HEK293 (cell line): ENCODE data around the gene CERKL.

ENCODE experiments used
- CTCF ChIA-PET: fragments of 350-600 bp; formaldehyde crosslinking; extraction: SDS; loops from one replicate; lab custom pipeline; 2021; ENCODE audit warnings: antibody characterized with exemption; lab: Yijun Ruan, JAX
- POLR2A ChIA-PET: fragments of 300-600 bp; formaldehyde crosslinking; extraction: SDS; loops from one replicate; lab custom pipeline; 2020; ENCODE audit warnings: antibody characterized with exemption, inconsistent platforms; lab: Yijun Ruan, JAX
- H3K27ac ChIP-seq: fragments of 200-500 bp; sonication (Bioruptor generic); 2 replicates; pipeline ENCODE4 v1.5.1; 2014; ENCODE audit warnings: low read depth, low read length, control low read depth, inconsistent platforms; ENCODE audit errors: extremely low read depth
- H3K36me3 ChIP-seq, 2 experiments: fragments of 200-500 bp in 1 of 2; sonication (Bioruptor generic) in 1 of 2; 1 replicate in 1 of 2; 2 replicates in 1 of 2; pipeline ENCODE4 v1.5.1; 2014 to 2017; ENCODE audit warnings: inconsistent platforms in 2 of 2, low read length in 2 of 2; ENCODE audit not compliant: control insufficient read depth in 2 of 2, insufficient read depth in 1 of 2
- H3K4me1 ChIP-seq: fragments of 200-500 bp; sonication (Bioruptor generic); 2 replicates; pipeline ENCODE4 v1.5.1; 2014; ENCODE audit warnings: mild to moderate bottlenecking, low read length, inconsistent platforms; ENCODE audit not compliant: control insufficient read depth, insufficient read depth
- H3K4me3 ChIP-seq: 2 replicates; pipeline ENCODE4 v1.5.1; 2011; ENCODE audit warnings: low read depth, mild to moderate bottlenecking, control low read depth, low read length, moderate library complexity
- H3K9me3 ChIP-seq: fragments of 200-500 bp; sonication (Bioruptor generic); 2 replicates; pipeline ENCODE4 v1.5.1; 2014; ENCODE audit warnings: low read depth, low read length, inconsistent platforms; ENCODE audit not compliant: control insufficient read depth, insufficient read depth
- ATF2 ChIP-seq: fragments of 450-650 bp; formaldehyde crosslinking; IDR thresholded peaks from 2 replicates; pipeline ENCODE4 v1.5.1; 2016; ENCODE audit warnings: missing biosample characterization, missing genetic modification characterization, low read depth
- EGR2 ChIP-seq: fragments of 450-650 bp; formaldehyde crosslinking; IDR thresholded peaks from 2 replicates; pipeline ENCODE4 v1.5.1; 2016; ENCODE audit warnings: low read depth, missing biosample characterization, missing genetic modification characterization
- HOXC10 ChIP-seq: sonication (generic); formaldehyde crosslinking; IDR thresholded peaks from 2 replicates; pipeline ENCODE4 v1.8.1; 2023; ENCODE audit warnings: mild to moderate bottlenecking, missing genetic modification reagents
- KLF1 ChIP-seq: fragments of 450-650 bp; formaldehyde crosslinking; IDR thresholded peaks from 2 replicates; pipeline ENCODE4 v1.5.1; 2016; ENCODE audit warnings: missing biosample characterization, missing genetic modification characterization
- KLF16 ChIP-seq: fragments of 450-650 bp; formaldehyde crosslinking; IDR thresholded peaks from 2 replicates; pipeline ENCODE4 v1.5.1; 2017; ENCODE audit warnings: missing biosample characterization, missing genetic modification characterization
- KLF8 ChIP-seq: fragments of 450-650 bp; formaldehyde crosslinking; IDR thresholded peaks from 2 replicates; pipeline ENCODE4 v1.5.1; 2016; ENCODE audit warnings: missing biosample characterization, missing genetic modification characterization
- MYNN ChIP-seq: fragments of 450-650 bp; formaldehyde crosslinking; IDR thresholded peaks from 2 replicates; pipeline ENCODE4 v1.5.1; 2016; ENCODE audit warnings: missing biosample characterization, missing genetic modification characterization, borderline replicate concordance
- MZF1 ChIP-seq: fragments of 450-650 bp; formaldehyde crosslinking; IDR thresholded peaks from 2 replicates; pipeline ENCODE4 v1.5.1; 2017; ENCODE audit warnings: missing biosample characterization, missing genetic modification characterization, borderline replicate concordance
- REST ChIP-seq: fragments of 450-650 bp; formaldehyde crosslinking; IDR thresholded peaks from 2 replicates; pipeline ENCODE4 v1.5.1; 2016; ENCODE audit warnings: missing biosample characterization, missing genetic modification characterization
- YY2 ChIP-seq: fragments of 450-650 bp; formaldehyde crosslinking; IDR thresholded peaks from 2 replicates; pipeline ENCODE4 v1.5.1; 2016; ENCODE audit warnings: missing biosample characterization, missing genetic modification characterization
- ZBTB48 ChIP-seq: fragments of 450-650 bp; formaldehyde crosslinking; IDR thresholded peaks from 2 replicates; pipeline ENCODE4 v1.5.1; 2016; ENCODE audit warnings: missing biosample characterization, missing genetic modification characterization
- ZFP37 ChIP-seq: fragments of 450-650 bp; formaldehyde crosslinking; IDR thresholded peaks from 2 replicates; pipeline ENCODE4 v1.5.1; 2016; ENCODE audit warnings: missing biosample characterization, missing genetic modification characterization
- ZNF146 ChIP-seq: fragments of 450-650 bp; formaldehyde crosslinking; IDR thresholded peaks from 2 replicates; pipeline ENCODE4 v1.5.1; 2016; ENCODE audit warnings: missing biosample characterization, missing genetic modification characterization
- ZNF24 ChIP-seq: fragments of 450-650 bp; formaldehyde crosslinking; IDR thresholded peaks from 2 replicates; pipeline ENCODE4 v1.5.1; 2016; ENCODE audit warnings: missing biosample characterization, missing genetic modification characterization
- ZNF248 ChIP-seq: fragments of 450-650 bp; formaldehyde crosslinking; IDR thresholded peaks from 2 replicates; pipeline ENCODE4 v1.5.1; 2017; ENCODE audit warnings: missing biosample characterization, missing genetic modification characterization
- ZNF324 ChIP-seq: fragments of 450-650 bp; formaldehyde crosslinking; IDR thresholded peaks from 2 replicates; pipeline ENCODE4 v1.5.1; 2016; ENCODE audit warnings: missing biosample characterization, missing genetic modification characterization
- ZNF37A ChIP-seq: fragments of 450-650 bp; IDR thresholded peaks from 2 replicates; pipeline ENCODE4 v1.5.1; 2018; ENCODE audit warnings: missing biosample characterization, missing genetic modification characterization
- ZNF426 ChIP-seq: fragments of 450-650 bp; formaldehyde crosslinking; IDR thresholded peaks from 2 replicates; pipeline ENCODE4 v1.5.1; 2017; ENCODE audit warnings: missing biosample characterization, missing genetic modification characterization, mild to moderate bottlenecking, inconsistent platforms, moderate library complexity
- ZNF449 ChIP-seq: fragments of 450-650 bp; formaldehyde crosslinking; IDR thresholded peaks from 2 replicates; pipeline ENCODE4 v1.5.1; 2017; ENCODE audit warnings: missing biosample characterization, mild to moderate bottlenecking, missing genetic modification characterization, moderate library complexity
- ZNF473 ChIP-seq: fragments of 450-650 bp; formaldehyde crosslinking; IDR thresholded peaks from 2 replicates; pipeline ENCODE4 v1.5.1; 2017; ENCODE audit warnings: missing biosample characterization, missing genetic modification characterization
- ZNF529 ChIP-seq: fragments of 450-650 bp; formaldehyde crosslinking; IDR thresholded peaks from 2 replicates; pipeline ENCODE4 v1.5.1; 2017; ENCODE audit warnings: missing genetic modification characterization, missing biosample characterization; ENCODE audit not compliant: insufficient replicate concordance
- ZNF596 ChIP-seq: fragments of 450-650 bp; IDR thresholded peaks from 2 replicates; pipeline ENCODE4 v1.5.0; 2018; ENCODE audit warnings: missing biosample characterization, mild to moderate bottlenecking, missing genetic modification characterization, moderate library complexity
- ZNF621 ChIP-seq: fragments of 450-650 bp; formaldehyde crosslinking; IDR thresholded peaks from 2 replicates; pipeline ENCODE4 v1.5.1; 2017; ENCODE audit warnings: missing biosample characterization, missing genetic modification characterization
- ZNF664 ChIP-seq: fragments of 450-650 bp; formaldehyde crosslinking; IDR thresholded peaks from 2 replicates; pipeline ENCODE4 v1.5.1; 2016; ENCODE audit warnings: missing biosample characterization, missing genetic modification characterization
- ZNF776 ChIP-seq: fragments of 450-650 bp; formaldehyde crosslinking; IDR thresholded peaks from 2 replicates; pipeline ENCODE4 v1.5.0; 2017; ENCODE audit warnings: missing biosample characterization, missing genetic modification characterization, borderline replicate concordance
- ZNF785 ChIP-seq: fragments of 450-650 bp; formaldehyde crosslinking; IDR thresholded peaks from 2 replicates; pipeline ENCODE4 v1.5.1; 2016; ENCODE audit warnings: missing biosample characterization, missing genetic modification characterization
- ZNF843 ChIP-seq: fragments of 450-650 bp; formaldehyde crosslinking; IDR thresholded peaks from 2 replicates; pipeline ENCODE4 v1.5.1; 2016; ENCODE audit warnings: missing biosample characterization, missing genetic modification characterization
- ZSCAN18 ChIP-seq: fragments of 450-650 bp; formaldehyde crosslinking; IDR thresholded peaks from 2 replicates; pipeline ENCODE4 v1.5.1; 2016; ENCODE audit warnings: missing biosample characterization, missing genetic modification characterization

Gene CERKL

GRCh38 chr2:181588546-181588945 is 68.4 kb downstream of the CERKL start:
- Histone ChIP-seq H3K4me1 (peaks cover 3% of the 10 kb centered on the region; the same call in 1 of the 2 replicates), H3K9me3 (no peaks in the 10 kb centered on the region), H3K27ac (no peak overlapping the region), H3K36me3 (no peaks in the 10 kb centered on the region), H3K4me3 (no peak overlapping the region)
- ChIA-PET POLR2A (no interaction called here), CTCF (interaction anchor here (0.8 kb wide), 1 partner anchor 561 kb away, joined by 6 read pairs; no protein-coding TSS in a partner anchor)
- TF ChIP-seq KLF16 (tag by site-specific recombination) (no peak), MYNN (tag by site-specific recombination) (no peak), EGR2 (tag by site-specific recombination) (no peak), ZNF473 (tag by site-specific recombination) (no peak), HOXC10 (CRISPR knock-in tag) (no peak), KLF1 (tag by site-specific recombination) (no peak), ZNF248 (tag by site-specific recombination) (no peak), ATF2 (tag by site-specific recombination) (no peak), KLF8 (tag by site-specific recombination) (no peak), ZNF24 (tag by site-specific recombination) (no peak), ZNF664 (tag by site-specific recombination) (no peak), ZNF785 (tag by site-specific recombination) (no peak), ZSCAN18 (no peak), ZBTB48 (tag by site-specific recombination) (no peak), ZNF146 (tag by site-specific recombination) (no peak), ZNF843 (tag by site-specific recombination) (no peak), ZNF37A (tag by site-specific recombination) (no peak), ZNF529 (tag by site-specific recombination) (no peak), ZNF621 (no peak), ZNF324 (tag by site-specific recombination) (no peak)

DNA sequence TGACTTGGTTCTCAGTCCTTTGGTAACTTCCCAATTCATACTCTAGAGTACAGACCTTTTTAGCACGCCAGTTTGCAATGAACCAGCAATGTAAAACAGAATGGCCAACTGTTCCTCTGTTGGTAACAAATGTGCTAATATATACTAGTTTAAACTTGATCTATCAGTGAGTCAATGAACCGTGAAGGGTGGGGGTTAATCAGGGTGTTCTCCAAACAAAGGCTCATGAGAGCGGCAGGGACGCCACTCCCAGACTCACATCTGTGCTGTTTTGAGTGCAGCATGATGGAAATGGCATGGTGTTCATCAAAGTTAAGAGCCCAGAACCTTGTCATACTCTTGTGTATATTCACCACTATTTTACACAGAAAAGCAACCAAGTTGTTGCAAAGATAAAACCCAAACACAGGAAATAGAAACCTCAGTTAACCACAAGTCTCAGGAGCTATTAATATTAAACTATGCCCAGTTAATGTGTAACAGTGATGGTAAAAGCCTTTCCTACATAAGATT is 70.3 kb downstream of the CERKL start:
- Histone ChIP-seq H3K27ac (no peak overlapping the region), H3K4me3 (no peak overlapping the region), H3K4me1 (peaks cover 3% of the 10 kb centered on the region; the same call in 1 of the 2 replicates), H3K9me3 (no peaks in the 10 kb centered on the region), H3K36me3 (no peaks in the 10 kb centered on the region)
- POLR2A ChIA-PET, result no interaction called here
- CTCF ChIA-PET, result interaction anchor here (0.6 to 1.1 kb wide), 4 partner anchors 8 to 130 kb away, joined by 3 read pairs; no protein-coding TSS in a partner anchor
- TF ChIP-seq YY2 (tag by site-specific recombination), result no peak
- no peak for TF ChIP-seq MZF1 (tag by site-specific recombination)
- TF ChIP-seq ZNF776 (tag by site-specific recombination), result no peak
- TF ChIP-seq ZNF449 (tag by site-specific recombination), result no peak
- no peak for TF ChIP-seq KLF16 (tag by site-specific recombination)
- TF ChIP-seq REST, result no peak
- TF ChIP-seq ZNF596 (tag by site-specific recombination), result no peak
- no peak for TF ChIP-seq ZNF426 (tag by site-specific recombination)
- no peak for TF ChIP-seq ZFP37 (tag by site-specific recombination)
